Stimulated activated CD8-positive, alpha-beta memory T cell treated with anti-CD3 and anti-CD28 coated beads, Interleukin-12 subunit alpha, Interleukin-12 subunit beta, amount 100 ng/mL, for 24 hours (primary cell): Measurements from ENCODE around the gene TEX51.

ENCODE experiments used
- DNase-seq: peaks from one replicate; pipeline ENCODE4 v3.0.0-alpha.2; 2020; ENCODE audit errors: extremely low read depth

TEX51 gene

GRCh38 chr2:126914811-126915500 is 16.3 kb downstream of the TEX51 start:
- DNase-seq: no peak

- DNase-seq: no peak
These were observed 17.2 kb downstream of the TEX51 start for GRCh38 chr2:126915903-126916302.

DNA sequence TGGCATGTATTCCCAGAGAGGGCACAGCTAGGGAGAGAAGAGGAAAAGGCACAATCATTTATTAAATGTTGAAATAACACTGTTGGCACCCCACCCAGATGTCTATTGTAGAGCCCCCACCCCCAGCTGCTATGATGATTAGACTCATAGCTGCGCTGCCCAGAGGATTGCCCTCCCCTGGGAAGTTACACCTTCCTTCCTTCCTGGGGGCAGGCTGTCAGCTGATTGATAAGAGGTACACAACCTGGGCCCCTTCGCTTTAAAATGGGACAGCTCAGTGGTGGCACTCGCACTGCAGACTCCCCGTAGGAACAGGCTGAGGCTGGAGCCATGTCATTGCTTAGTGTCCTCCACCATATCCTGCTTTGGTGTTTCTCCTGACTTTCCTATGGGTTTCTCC is 18.1 kb downstream of the TEX51 start:
- no peak for DNase-seq

- DNase-seq: no peak
These were observed 22.4 kb downstream of the TEX51 start for GRCh38 chr2:126921066-126921465.

GRCh38 chr2:126930970-126931590 is 32.4 kb downstream of the TEX51 start:
- no peak for DNase-seq

GRCh38 chr2:126932529-126932928 is 33.8 kb downstream of the TEX51 start:
- no peak for DNase-seq

- no peak for DNase-seq
These were observed 34.4 kb downstream of the TEX51 start for GRCh38 chr2:126932966-126933710.

DNA sequence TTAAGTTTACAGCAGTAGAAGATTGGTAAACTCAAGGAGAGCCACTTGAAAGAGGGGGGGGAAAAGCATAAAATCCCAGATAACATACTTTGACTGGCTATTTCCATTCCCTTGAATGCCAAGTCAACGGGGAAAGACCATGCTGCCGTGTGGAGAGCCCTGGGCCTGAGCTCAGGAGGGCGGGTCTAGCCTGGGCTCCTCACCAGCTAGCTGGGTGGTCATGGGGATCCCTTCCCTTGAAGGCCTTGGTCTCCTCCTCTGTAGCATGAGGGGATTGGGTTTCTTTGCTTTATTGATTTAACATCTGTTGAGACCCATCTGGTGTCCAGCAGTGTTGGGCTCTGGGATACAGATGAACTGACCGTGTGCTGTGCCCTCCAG is 35.0 kb downstream of the TEX51 start:
- no peak for DNase-seq

- no peak for DNase-seq
These were observed 36.1 kb downstream of the TEX51 start for GRCh38 chr2:126934809-126935208.

DNA sequence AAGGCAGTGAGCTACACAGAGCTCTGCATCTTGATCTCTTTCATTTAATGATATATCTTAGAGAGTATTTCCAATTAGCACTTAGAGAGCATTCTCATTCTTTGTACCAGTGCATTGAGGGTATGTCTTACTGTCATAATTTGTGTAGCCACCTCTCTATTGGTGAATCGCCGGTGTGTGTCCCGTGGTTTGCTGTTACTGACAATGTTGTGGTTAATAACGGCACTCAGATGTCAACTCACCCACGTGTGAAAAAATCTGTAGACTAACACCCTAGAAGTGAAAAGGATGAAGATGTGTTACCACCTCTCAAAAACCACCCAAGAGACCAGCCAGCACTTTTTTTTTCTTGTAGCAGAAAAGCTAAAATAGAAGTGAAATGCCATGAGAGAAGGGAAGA is 37.1 kb downstream of the TEX51 start:
- no peak for DNase-seq

DNA sequence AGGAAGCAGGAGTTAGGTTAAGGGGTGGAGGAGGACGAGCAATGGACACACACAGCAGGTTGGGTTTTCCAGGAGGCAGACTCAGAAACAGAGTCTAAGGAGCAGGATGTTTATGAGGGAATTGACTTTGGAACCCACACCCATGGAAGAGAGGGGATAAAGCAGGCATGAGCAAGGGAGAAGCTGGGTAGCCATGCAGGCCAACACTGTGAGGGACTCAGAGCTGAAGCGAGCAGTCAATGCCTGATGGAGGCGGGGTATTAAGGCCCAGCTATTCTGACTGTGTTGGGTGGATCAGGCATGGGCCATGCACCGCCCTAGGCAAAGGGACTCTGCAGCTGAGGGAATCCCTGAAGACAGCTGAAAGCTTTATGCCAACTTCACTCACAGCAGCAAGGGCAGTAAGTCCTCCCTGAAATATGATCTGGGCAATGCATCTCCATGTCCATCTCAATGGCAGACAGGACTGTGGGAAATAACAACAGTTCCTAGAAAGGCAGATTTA is 37.6 kb downstream of the TEX51 start:
- DNase-seq: no peak

- no peak for DNase-seq
These were observed 41.6 kb downstream of the TEX51 start for GRCh38 chr2:126940331-126940730.

- no peak for DNase-seq
These were observed 43.9 kb downstream of the TEX51 start for GRCh38 chr2:126942427-126943203.

- DNase-seq: no peak
These were observed 45.1 kb downstream of the TEX51 start for GRCh38 chr2:126943612-126944348.

- DNase-seq: no peak
These were observed 46.4 kb downstream of the TEX51 start for GRCh38 chr2:126945118-126945517.

GRCh38 chr2:126946318-126947102 is 47.8 kb downstream of the TEX51 start:
- no peak for DNase-seq

GRCh38 chr2:126947103-126947429 is 48.4 kb downstream of the TEX51 start:
- DNase-seq: no peak

DNA sequence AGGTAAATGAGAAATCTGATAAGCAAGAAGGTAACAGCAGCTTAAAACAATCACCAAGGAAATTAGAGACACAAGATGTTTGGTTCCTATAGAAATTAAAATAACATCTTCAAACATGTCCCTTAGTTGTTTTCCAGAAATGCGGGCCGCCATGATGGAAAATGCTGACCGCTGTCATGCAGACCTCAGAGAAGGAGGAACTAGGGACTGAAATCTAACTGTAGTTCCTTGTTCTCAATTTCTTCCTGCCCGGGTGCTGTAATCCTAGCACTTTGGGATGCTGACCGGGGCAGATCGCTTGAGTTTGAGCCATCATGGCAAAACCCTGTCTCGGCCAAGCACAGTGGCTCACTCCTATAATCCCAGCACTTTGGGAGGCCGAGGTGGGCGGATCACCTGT is 51.1 kb downstream of the TEX51 start:
- no peak for DNase-seq

DNA sequence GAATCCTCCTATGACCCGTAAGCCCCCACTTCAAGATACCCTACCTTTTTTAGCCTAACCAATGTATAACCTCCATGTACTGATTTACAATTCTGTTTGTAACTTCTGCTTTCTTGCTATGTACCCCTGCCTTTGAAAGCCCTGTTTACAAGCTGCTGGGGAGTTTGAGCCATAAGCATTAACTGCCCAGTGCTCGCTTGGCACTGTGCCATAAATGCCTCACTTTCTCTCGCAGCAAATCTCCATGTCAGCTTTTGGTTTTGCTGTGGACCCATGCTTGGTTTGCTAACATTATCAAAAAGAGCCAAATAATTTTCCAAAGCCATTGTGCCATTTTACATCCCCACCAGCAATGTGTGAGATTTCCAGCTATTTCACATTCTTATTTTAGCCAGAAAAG is 51.8 kb downstream of the TEX51 start:
- DNase-seq: no peak
